ENCODE data around the gene IGFBP3.

GRCh38 chr7:45922810-45923209, 1.7 kb upstream of the IGFBP3 start:
- no peak for TF ChIP-seq EZH2 (IDR thresholded peaks at IDR 0.05; ENCODE audit: borderline replicate concordance, low read length)
- no peak for TF ChIP-seq CTCF (IDR thresholded peaks at IDR 0.05; ENCODE audit: low read length)
